K562 (cell line): ENCODE results near the gene COL4A6. TPM values are rescaled to one million over a fixed set of nuclear protein-coding genes. Genes with fewer than 3 reads are reported as not detected.

Source experiments
- ATAC-seq: fragments of 200-7000 bp; cut with Tn5 transposase; 3 replicates; pipeline ENCODE4 v1.9.1; 2020; ENCODE audit warnings: moderate library complexity
- BruUV-seq: library from RNA; stranded (reverse); fragments of 400-500 nt; replicated peaks from 2 replicates; lab custom pipeline; 2021; lab: Mats Ljungman, UMichigan
- CTCF ChIA-PET: fragments of 300-600 bp; formaldehyde crosslinking; extraction: SDS; loops from one replicate; lab custom pipeline; 2021; ENCODE audit warnings: low intra/inter-chr PET ratio; lab: Yijun Ruan, JAX
- POLR2A ChIA-PET: fragments of 300-600, 350-650 bp; sonication (Branson Sonifier 250); formaldehyde crosslinking; extraction: SDS; loops from one replicate; lab custom pipeline; 2021; ENCODE audit warnings: antibody characterized with exemption, inconsistent platforms; lab: Yijun Ruan, JAX
- DNase-seq, 4 experiments: peaks; one replicate each; pipeline versions ENCODE4 v3.0.0 to v3.0.0-alpha.2; 2011 to 2018; ENCODE audit warnings: low spot score in 3 of 4, mixed read lengths in 3 of 4; ENCODE audit errors: extremely low read depth in 1 of 4
- FAIRE-seq: peaks from 2 replicates; lab custom pipeline; 2011; peaks lifted over from hg19 to GRCh38; lab: Jason Lieb, UNC
- H2AFZ ChIP-seq: 2 replicates; pipeline ENCODE4 v1.6.0; 2011; ENCODE audit warnings: low read depth, low read length, control low read depth, inconsistent platforms
- H3K27ac ChIP-seq: fragments of 200-600 bp; 3 replicates; pipeline ENCODE4 v1.8.0; 2011; ENCODE audit warnings: low read depth, mild to moderate bottlenecking, control low read depth, inconsistent platforms, low read length, moderate library complexity, mixed read lengths; ENCODE audit errors: extremely low read depth
- H3K27me3 ChIP-seq, 2 experiments: fragments of 300-600 bp in 1 of 2; 2 replicates in 1 of 2; 3 replicates in 1 of 2; pipeline versions ENCODE4 v1.6.0 to v1.8.0; 2011; ENCODE audit warnings: inconsistent platforms in 2 of 2, low read length in 2 of 2, mild to moderate bottlenecking in 1 of 2, mixed read lengths in 1 of 2, moderate library complexity in 1 of 2; ENCODE audit not compliant: control insufficient read depth in 2 of 2, insufficient read depth in 2 of 2
- H3K36me3 ChIP-seq: fragments of 300-600 bp; 3 replicates; pipeline ENCODE4 v1.8.0; 2011; ENCODE audit warnings: mild to moderate bottlenecking, low read length, inconsistent platforms; ENCODE audit not compliant: control insufficient read depth, insufficient read depth
- H3K4me1 ChIP-seq, 2 experiments: fragments of 200-600 bp in 1 of 2; replicated peaks in 1 of 2; 2 replicates in 1 of 2; 3 replicates in 1 of 2; pipeline versions ENCODE4 v1.5.1 to v1.8.0; 2011; ENCODE audit warnings: inconsistent platforms in 2 of 2, low read length in 2 of 2, mild to moderate bottlenecking in 1 of 2, mixed read lengths in 1 of 2, moderate library complexity in 1 of 2; ENCODE audit not compliant: control insufficient read depth in 2 of 2, insufficient read depth in 2 of 2
- H3K4me2 ChIP-seq: 2 replicates; pipeline ENCODE4 v1.6.1; 2011; ENCODE audit warnings: low read length, control low read depth, inconsistent platforms, mixed read lengths; ENCODE audit not compliant: insufficient read depth
- H3K4me3 ChIP-seq: fragments of 200-600 bp; sonication (generic), shearing (Covaris generic); 2 replicates; pipeline ENCODE4 v1.5.1; 2016; ENCODE audit warnings: control low read depth, inconsistent platforms
- H3K79me2 ChIP-seq: fragments of 200-600 bp; 3 replicates; pipeline ENCODE4 v1.8.0; 2011; ENCODE audit warnings: low read length, inconsistent platforms; ENCODE audit not compliant: control insufficient read depth, insufficient read depth
- H3K9ac ChIP-seq, 2 experiments: 2 replicates each; pipeline versions ENCODE4 v1.6.0 to v1.6.1; 2011; ENCODE audit warnings: low read depth in 2 of 2, low read length in 2 of 2, control low read depth in 1 of 2, inconsistent platforms in 1 of 2, mild to moderate bottlenecking in 1 of 2, mixed read lengths in 1 of 2; ENCODE audit not compliant: insufficient read depth in 1 of 2
- H3K9me1 ChIP-seq: one replicate; pipeline ENCODE4 v1.6.0; 2011; ENCODE audit warnings: inconsistent platforms, mild to moderate bottlenecking, low read length, moderate library complexity; ENCODE audit not compliant: control insufficient read depth, insufficient read depth
- H3K9me3 ChIP-seq: replicated peaks from 2 replicates; pipeline ENCODE4 v1.5.1; 2011; ENCODE audit warnings: low read depth, low read length, inconsistent platforms; ENCODE audit not compliant: control insufficient read depth, insufficient read depth
- H4K20me1 ChIP-seq: replicated peaks from 2 replicates; pipeline ENCODE4 v1.6.1; 2011; ENCODE audit warnings: low read length, inconsistent platforms, mixed read lengths; ENCODE audit not compliant: control insufficient read depth, insufficient read depth
- FOXJ2 ChIP-seq: fragments of 200-800 bp; sonication (Bioruptor generic); IDR thresholded peaks from 2 replicates; pipeline ENCODE4 v1.6.1; 2016; ENCODE audit warnings: missing genetic modification characterization, missing compliant biosample characterization
- MAZ ChIP-seq, 2 experiments: fragments of 450-650 bp in 1 of 2; sonication (generic) in 1 of 2; formaldehyde crosslinking; IDR thresholded peaks in 1 of 2; conservative IDR thresholded peaks in 1 of 2; 2 replicates each; pipeline versions ENCODE4 v1.4.0 to v1.5.0; 2020; ENCODE audit warnings: mild to moderate bottlenecking in 1 of 2, missing genetic modification reagents in 1 of 2
- RBM34 ChIP-seq: fragments of 200-400 bp; formaldehyde crosslinking; IDR thresholded peaks from 2 replicates; pipeline ENCODE4 v1.6.1; 2018; ENCODE audit warnings: low read length, borderline replicate concordance; ENCODE audit not compliant: insufficient read depth
- THRAP3 ChIP-seq: fragments of 450-650 bp; IDR thresholded peaks from 2 replicates; pipeline ENCODE4 v1.6.1; 2016; ENCODE audit warnings: mild to moderate bottlenecking, inconsistent platforms, borderline replicate concordance
- VEZF1 ChIP-seq: fragments of 200-800 bp; sonication (Bioruptor generic); IDR thresholded peaks from 2 replicates; pipeline ENCODE4 v1.6.1; 2017; ENCODE audit warnings: missing genetic modification characterization, missing compliant biosample characterization
- ZBTB12 ChIP-seq: fragments of 250-450 bp; sonication (Bioruptor Pico); IDR thresholded peaks from 2 replicates; pipeline ENCODE4 v1.4.0; 2020
- ZNF778 ChIP-seq: fragments of 450-650 bp; formaldehyde crosslinking; IDR thresholded peaks from 2 replicates; pipeline ENCODE4 v1.4.0; 2020; ENCODE audit warnings: mild to moderate bottlenecking, moderate library complexity
- WGBS: fragments of 100-300 bp; shearing (Covaris generic); methylation state at CpG from one replicate; pipeline ENCODE4 v1.1.6; 2016; ENCODE audit warnings: low coverage, mixed read lengths; ENCODE audit not compliant: insufficient coverage; ENCODE audit errors: missing lambda C conversion rate; 5-methylcytosine and 5-hydroxymethylcytosine counted together
- in situ Hi-C: fragments of 300-500 bp; cut with MboI; formaldehyde crosslinking; loops from 4 replicates; pipeline ENCODE4 v1.15.0; 2018; ENCODE audit warnings: inconsistent platforms, mixed read lengths
- intact Hi-C: fragments of 100-400 bp; cut with micrococcal nuclease; formaldehyde crosslinking; loops from 2 replicates; pipeline ENCODE4 v1.14.2; 2022
- polyA plus RNA-seq, 8 experiments: library from polyadenylated mRNA; depleted of rRNA in 4 of 8; stranded (reverse) in 5 of 8; unstranded in 3 of 8; fragments of >200 nt; fragmentation: Nextera tagmentation in 2 of 8; fragmentation: Illumina TruSeq in 1 of 8; extraction: Ambion mirVana in 2 of 8; extraction: Trizol in 1 of 8; gene quantifications; 2 replicates each; pipeline versions ENCODE4 v1.2.1 to v1.2.3, GENCODE V29; 2011 to 2014; ENCODE audit warnings: inconsistent platforms in 1 of 8, missing spikeins in 1 of 8
- total RNA-seq, 7 experiments: library from RNA; depleted of rRNA in 6 of 7; stranded (reverse); fragments of >200 nt in 6 of 7; fragmentation: Illumina TruSeq in 2 of 7; extraction: Trizol in 2 of 7; gene quantifications; 2 replicates each; pipeline versions ENCODE4 v1.2.1 to v1.2.3, GENCODE V29; 2011 to 2021; ENCODE audit warnings: low replicate concordance in 1 of 7
- TF ChIP-seq, protein P1 (sequence below), 2 experiments: fragments of 450-650 bp; formaldehyde crosslinking in 1 of 2; IDR thresholded peaks; 2 replicates each; pipeline versions ENCODE4 v1.4.0 to v1.6.1; 2014 to 2020; ENCODE audit warnings: mild to moderate bottlenecking in 2 of 2, borderline replicate concordance in 1 of 2, low read depth in 1 of 2

COL4A6 gene
- total and polyA plus RNA-seq, 9 of the 15 experiments (the other 6 are each of a cell fraction or from before 2014, with no cell fraction given): 0.02 to 0.05 TPM; not detected in 7

GRCh38 chrX:108349210-108349609 lies 89.0 kb downstream of the COL4A6 start:
- CTCF ChIA-PET: no interaction called here
- no peak overlapping the region for H3K9ac ChIP-seq
- H3K9me3 ChIP-seq: no peaks in the 10 kb centered on the region
- in situ Hi-C loops: no loop called here
- H3K4me2 ChIP-seq: no peak overlapping the region
- H3K79me2 ChIP-seq: no peaks in the 10 kb centered on the region
- no peaks in the 10 kb centered on the region for H3K9me1 ChIP-seq
- intact Hi-C loops: no loop called here
- no peak overlapping the region for H2AFZ ChIP-seq
- no peaks in the 10 kb centered on the region for H3K4me1 ChIP-seq
- FAIRE-seq (no peak), ATAC-seq (no peak), DNase-seq (no peak)
- H3K27ac ChIP-seq: no peak overlapping the region
- H3K4me3 ChIP-seq: no peak overlapping the region
- no peaks in the 10 kb centered on the region for H3K36me3 ChIP-seq
- WGBS: 0% methylated on average over 2 of the region's 2 CpGs
- H4K20me1 ChIP-seq: no peaks in the 10 kb centered on the region
- no peaks in the 10 kb centered on the region for H3K27me3 ChIP-seq
- no TSS peak for BruUV-seq
- POLR2A ChIA-PET: no interaction called here
- TF ChIP-seq FOXJ2 (tag) (no peak), THRAP3 (no peak), ZNF778 (CRISPR knock-in tag) (no peak), VEZF1 (CRISPR knock-in tag) (no peak), ZBTB12 (CRISPR knock-in tag) (no peak), MAZ (CRISPR knock-in tag; conservative IDR thresholded peaks at IDR 0.05 in 1 of 2, IDR thresholded peaks at IDR 0.05 in 1 of 2) (no peak), RBM34 (no peak)
- TF ChIP-seq, protein P1, sequence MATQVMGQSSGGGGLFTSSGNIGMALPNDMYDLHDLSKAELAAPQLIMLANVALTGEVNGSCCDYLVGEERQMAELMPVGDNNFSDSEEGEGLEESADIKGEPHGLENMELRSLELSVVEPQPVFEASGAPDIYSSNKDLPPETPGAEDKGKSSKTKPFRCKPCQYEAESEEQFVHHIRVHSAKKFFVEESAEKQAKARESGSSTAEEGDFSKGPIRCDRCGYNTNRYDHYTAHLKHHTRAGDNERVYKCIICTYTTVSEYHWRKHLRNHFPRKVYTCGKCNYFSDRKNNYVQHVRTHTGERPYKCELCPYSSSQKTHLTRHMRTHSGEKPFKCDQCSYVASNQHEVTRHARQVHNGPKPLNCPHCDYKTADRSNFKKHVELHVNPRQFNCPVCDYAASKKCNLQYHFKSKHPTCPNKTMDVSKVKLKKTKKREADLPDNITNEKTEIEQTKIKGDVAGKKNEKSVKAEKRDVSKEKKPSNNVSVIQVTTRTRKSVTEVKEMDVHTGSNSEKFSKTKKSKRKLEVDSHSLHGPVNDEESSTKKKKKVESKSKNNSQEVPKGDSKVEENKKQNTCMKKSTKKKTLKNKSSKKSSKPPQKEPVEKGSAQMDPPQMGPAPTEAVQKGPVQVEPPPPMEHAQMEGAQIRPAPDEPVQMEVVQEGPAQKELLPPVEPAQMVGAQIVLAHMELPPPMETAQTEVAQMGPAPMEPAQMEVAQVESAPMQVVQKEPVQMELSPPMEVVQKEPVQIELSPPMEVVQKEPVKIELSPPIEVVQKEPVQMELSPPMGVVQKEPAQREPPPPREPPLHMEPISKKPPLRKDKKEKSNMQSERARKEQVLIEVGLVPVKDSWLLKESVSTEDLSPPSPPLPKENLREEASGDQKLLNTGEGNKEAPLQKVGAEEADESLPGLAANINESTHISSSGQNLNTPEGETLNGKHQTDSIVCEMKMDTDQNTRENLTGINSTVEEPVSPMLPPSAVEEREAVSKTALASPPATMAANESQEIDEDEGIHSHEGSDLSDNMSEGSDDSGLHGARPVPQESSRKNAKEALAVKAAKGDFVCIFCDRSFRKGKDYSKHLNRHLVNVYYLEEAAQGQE (IDR thresholded peaks at IDR 0.05; ENCODE audit: borderline replicate concordance): no peak
- TF ChIP-seq, protein P1 (CRISPR knock-in tag; IDR thresholded peaks at IDR 0.05; ENCODE audit: low read depth): no peak
